PC-9 (cell line): ENCODE data around the gene CCDC88C. TPM values are rescaled to one million over a fixed set of nuclear protein-coding genes. Genes with fewer than 3 reads are reported as not detected.

Experiments used
- BruUV-seq: library from RNA; stranded (reverse); fragments of 400-500 nt; replicated peaks from 2 replicates; lab custom pipeline; 2021; lab: Mats Ljungman, UMichigan
- CTCF ChIA-PET: fragments of 300-600 bp; sonication (Branson Sonifier 250); formaldehyde crosslinking; loops from one replicate; lab custom pipeline; 2022; ENCODE audit warnings: antibody characterized with exemption; lab: Charles Lee
- POLR2A ChIA-PET: fragments of 300-600 bp; sonication (Branson Sonifier 250); formaldehyde crosslinking; loops from one replicate; lab custom pipeline; 2022; ENCODE audit warnings: antibody characterized with exemption; ENCODE audit not compliant: unreplicated experiment; lab: Charles Lee
- DNase-seq, 2 experiments: peaks; one replicate each; pipeline versions ENCODE4 v3.0.0 to v3.0.0-alpha.2; 2015 to 2022; ENCODE audit warnings: mixed read lengths in 1 of 2
- H2AFZ ChIP-seq: fragments of 200-600 bp; sonication (generic); 2 replicates; pipeline ENCODE4 v1.8.1; 2017; ENCODE audit warnings: antibody characterized with exemption
- H3F3A ChIP-seq: fragments of 200-600 bp; sonication (generic); 2 replicates; pipeline ENCODE4 v1.8.1; 2017; ENCODE audit warnings: antibody characterized with exemption, mild to moderate bottlenecking, low read depth; ENCODE audit not compliant: insufficient read depth
- H3K27ac ChIP-seq: fragments of 200-600 bp; sonication (generic); 2 replicates; pipeline ENCODE4 v1.6.1; 2016; ENCODE audit warnings: mixed run types
- H3K27me3 ChIP-seq: fragments of 200-600 bp; sonication (generic); 2 replicates; pipeline ENCODE4 v1.6.1; 2016; ENCODE audit warnings: low read depth, mixed run types; ENCODE audit not compliant: insufficient read depth
- H3K36me3 ChIP-seq: fragments of 200-600 bp; sonication (generic); 2 replicates; pipeline ENCODE4 v1.6.1; 2016; ENCODE audit warnings: low read depth, mixed run types
- H3K4me1 ChIP-seq: fragments of 200-600 bp; sonication (generic); replicated peaks from 2 replicates; pipeline ENCODE4 v1.6.1; 2016; ENCODE audit warnings: mixed run types; ENCODE audit not compliant: insufficient read depth
- H3K4me2 ChIP-seq: fragments of 200-600 bp; sonication (generic); 2 replicates; pipeline ENCODE4 v1.6.1; 2017; ENCODE audit warnings: mixed run types
- H3K4me3 ChIP-seq: fragments of 200-600 bp; sonication (generic); 2 replicates; pipeline ENCODE4 v1.6.1; 2016; ENCODE audit warnings: mixed run types
- H3K79me2 ChIP-seq: fragments of 200-600 bp; sonication (generic); 2 replicates; pipeline ENCODE4 v1.6.1; 2017; ENCODE audit warnings: low read depth, mixed run types
- H3K9me2 ChIP-seq: fragments of 200-600 bp; sonication (generic); 2 replicates; pipeline ENCODE4 v1.8.1; 2017; ENCODE audit warnings: mild to moderate bottlenecking; ENCODE audit not compliant: insufficient read depth
- H3K9me3 ChIP-seq: fragments of 200-600 bp; sonication (generic); 2 replicates; pipeline ENCODE4 v1.8.1; 2016; ENCODE audit warnings: low read depth; ENCODE audit not compliant: insufficient read depth
- H4K20me1 ChIP-seq: fragments of 200-600 bp; sonication (generic); 2 replicates; pipeline ENCODE4 v1.8.1; 2017; ENCODE audit not compliant: insufficient read depth
- EZH2 ChIP-seq: fragments of 200-600 bp; sonication (generic); IDR thresholded peaks from 2 replicates; pipeline ENCODE4 v1.8.0; 2017; ENCODE audit warnings: antibody characterized with exemption, low read depth
- intact Hi-C: fragments of 100-400 bp; cut with micrococcal nuclease; formaldehyde crosslinking; loops from one replicate; pipeline ENCODE4 v1.10.0; 2022; ENCODE audit not compliant: unreplicated experiment
- total RNA-seq: library from RNA; stranded (reverse); gene quantifications from 2 replicates; pipeline ENCODE4 v1.2.3, GENCODE V29; 2021
- TF ChIP-seq, protein P1 (sequence below): fragments of 200-600 bp; sonication (generic); conservative IDR thresholded peaks from 2 replicates; pipeline ENCODE4 v1.6.1; 2017; ENCODE audit warnings: mixed run types, antibody characterized with exemption, mild to moderate bottlenecking, moderate library complexity

The CCDC88C gene
- total RNA-seq, 1 experiment from 2014 or later, result 7.4 TPM

DNA sequence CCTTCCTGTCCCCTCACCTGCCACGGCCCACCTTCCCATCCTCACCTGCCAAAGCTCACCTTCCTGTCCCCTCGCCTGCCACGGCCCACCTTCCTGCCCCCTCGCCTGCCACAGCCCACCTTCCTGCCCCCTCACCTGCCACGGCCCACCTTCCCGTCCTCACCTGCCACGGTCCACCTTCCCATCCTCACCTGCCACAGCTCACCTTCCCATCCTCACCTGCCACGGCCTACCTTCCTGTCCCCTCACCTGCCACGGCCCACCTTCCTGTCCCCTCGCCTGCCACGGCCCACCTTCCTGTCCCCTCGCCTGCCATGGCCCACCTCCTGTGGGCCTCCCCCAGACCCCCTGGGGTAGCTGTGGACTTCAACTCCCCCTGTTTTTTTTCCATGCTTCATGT lies 124.3 kb downstream of the CCDC88C start:
- no peak overlapping the region for H2AFZ ChIP-seq
- BruUV-seq, result no TSS peak
- intact Hi-C loops, result no loop called here
- no peak for DNase-seq
- no peak overlapping the region for H3K27ac ChIP-seq
- H3F3A ChIP-seq, result no peaks in the 10 kb centered on the region
- H3K27me3 ChIP-seq, result no peaks in the 10 kb centered on the region
- H3K9me2 ChIP-seq, result no peaks in the 10 kb centered on the region
- ChIA-PET POLR2A (interaction anchor here (0.6 kb wide), 1 partner anchor 781 kb away, joined by 3 read pairs; no protein-coding TSS in a partner anchor), CTCF (no interaction called here)
- H3K4me2 ChIP-seq, result no peak overlapping the region
- no peaks in the 10 kb centered on the region for H3K9me3 ChIP-seq
- no peak overlapping the region for H3K4me3 ChIP-seq
- no peaks in the 10 kb centered on the region for H3K4me1 ChIP-seq
- no peaks in the 10 kb centered on the region for H3K79me2 ChIP-seq
- no peaks in the 10 kb centered on the region for H4K20me1 ChIP-seq
- no peak for TF ChIP-seq EZH2
- TF ChIP-seq, protein P1, sequence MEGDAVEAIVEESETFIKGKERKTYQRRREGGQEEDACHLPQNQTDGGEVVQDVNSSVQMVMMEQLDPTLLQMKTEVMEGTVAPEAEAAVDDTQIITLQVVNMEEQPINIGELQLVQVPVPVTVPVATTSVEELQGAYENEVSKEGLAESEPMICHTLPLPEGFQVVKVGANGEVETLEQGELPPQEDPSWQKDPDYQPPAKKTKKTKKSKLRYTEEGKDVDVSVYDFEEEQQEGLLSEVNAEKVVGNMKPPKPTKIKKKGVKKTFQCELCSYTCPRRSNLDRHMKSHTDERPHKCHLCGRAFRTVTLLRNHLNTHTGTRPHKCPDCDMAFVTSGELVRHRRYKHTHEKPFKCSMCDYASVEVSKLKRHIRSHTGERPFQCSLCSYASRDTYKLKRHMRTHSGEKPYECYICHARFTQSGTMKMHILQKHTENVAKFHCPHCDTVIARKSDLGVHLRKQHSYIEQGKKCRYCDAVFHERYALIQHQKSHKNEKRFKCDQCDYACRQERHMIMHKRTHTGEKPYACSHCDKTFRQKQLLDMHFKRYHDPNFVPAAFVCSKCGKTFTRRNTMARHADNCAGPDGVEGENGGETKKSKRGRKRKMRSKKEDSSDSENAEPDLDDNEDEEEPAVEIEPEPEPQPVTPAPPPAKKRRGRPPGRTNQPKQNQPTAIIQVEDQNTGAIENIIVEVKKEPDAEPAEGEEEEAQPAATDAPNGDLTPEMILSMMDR, result no peak
- no peaks in the 10 kb centered on the region for H3K36me3 ChIP-seq

DNA sequence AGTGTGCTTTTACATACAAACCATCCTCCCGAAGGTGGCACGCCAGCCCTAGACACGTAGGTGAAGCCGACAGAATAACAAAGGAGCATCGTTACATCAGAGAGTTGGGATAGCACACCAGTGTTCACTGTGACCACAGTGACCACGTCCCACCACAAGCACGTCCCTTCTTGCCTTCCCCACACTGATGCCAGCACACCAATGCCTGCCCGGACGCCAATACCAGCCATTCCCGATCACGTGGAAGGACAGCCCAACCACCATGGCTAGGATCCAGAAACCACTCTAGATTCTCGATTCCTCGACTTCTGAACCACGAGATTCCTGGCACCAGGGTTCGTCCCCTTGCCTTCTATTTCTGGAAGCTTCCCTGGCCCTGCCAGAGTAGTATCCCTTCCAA lies 125.1 kb downstream of the CCDC88C start:
- Histone ChIP-seq H2AFZ (no peak overlapping the region), H3K9me2 (no peaks in the 10 kb centered on the region), H3K27me3 (no peaks in the 10 kb centered on the region), H3K4me3 (no peak overlapping the region), H3K36me3 (no peaks in the 10 kb centered on the region), H3F3A (no peaks in the 10 kb centered on the region), H4K20me1 (no peaks in the 10 kb centered on the region), H3K4me1 (no peaks in the 10 kb centered on the region), H3K9me3 (no peaks in the 10 kb centered on the region), H3K4me2 (no peak overlapping the region), H3K79me2 (no peaks in the 10 kb centered on the region), H3K27ac (no peak overlapping the region)
- no peak for DNase-seq
- no peak for TF ChIP-seq EZH2
- TF ChIP-seq, protein P1, result no peak
- intact Hi-C loops, result no loop called here
- ChIA-PET POLR2A (no interaction called here), CTCF (no interaction called here)
- no TSS peak for BruUV-seq

DNA sequence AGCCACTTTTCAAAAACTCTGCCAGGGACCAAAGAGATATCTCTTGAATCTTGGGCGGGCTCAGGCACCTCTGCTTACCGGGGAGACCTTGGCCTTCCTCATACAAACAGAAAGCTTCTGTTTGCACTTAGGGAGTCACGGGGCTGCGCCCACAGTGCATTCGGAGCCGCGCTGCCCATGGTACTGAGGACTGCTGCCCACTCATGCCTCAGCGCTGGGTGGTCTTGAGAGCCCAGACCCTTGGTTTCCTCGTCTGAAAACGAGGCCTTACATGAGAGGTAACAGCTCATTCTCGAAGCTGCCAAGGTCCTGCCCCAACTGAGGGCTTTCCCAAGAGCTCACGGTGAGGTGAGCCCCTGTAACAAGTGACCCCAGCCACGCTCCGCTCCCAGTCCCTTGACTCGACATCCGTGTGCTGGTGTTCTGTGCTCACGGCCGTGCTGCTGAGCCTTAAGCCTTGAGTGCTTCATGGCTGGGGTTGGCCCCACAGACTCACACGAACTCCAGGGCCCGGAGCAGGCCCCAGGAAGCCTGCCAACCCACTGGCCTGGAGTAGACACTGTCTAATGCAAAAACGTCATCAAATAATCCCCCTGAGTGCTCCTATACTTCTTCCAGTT lies 125.7 kb downstream of the CCDC88C start:
- H3K27ac ChIP-seq, result no peak overlapping the region
- TF ChIP-seq, protein P1, result no peak
- TF ChIP-seq EZH2, result no peak
- BruUV-seq, result no TSS peak
- CTCF ChIA-PET, result no interaction called here
- no peak overlapping the region for H3K4me2 ChIP-seq
- H3K36me3 ChIP-seq, result no peaks in the 10 kb centered on the region
- no peaks in the 10 kb centered on the region for H3K9me2 ChIP-seq
- H3K27me3 ChIP-seq, result no peaks in the 10 kb centered on the region
- no peaks in the 10 kb centered on the region for H3K4me1 ChIP-seq
- no peak for DNase-seq
- H2AFZ ChIP-seq, result no peak overlapping the region
- H3K79me2 ChIP-seq, result no peaks in the 10 kb centered on the region
- no peak overlapping the region for H3K4me3 ChIP-seq
- intact Hi-C loops, result no loop called here
- H3F3A ChIP-seq, result no peaks in the 10 kb centered on the region
- no peaks in the 10 kb centered on the region for H4K20me1 ChIP-seq
- POLR2A ChIA-PET, result no interaction called here
- no peaks in the 10 kb centered on the region for H3K9me3 ChIP-seq
